WERI-Rb-1 (cell line): ENCODE data around the gene PPFIBP1.
"Not testable (repeated sequence)": the region's sequence is repeated elsewhere in the genome, so short reads cannot be mapped to it uniquely, and the experiment has no call there.

Experiments
- DNase-seq: peaks from one replicate; pipeline ENCODE4 v3.0.0-alpha.2; 2020
- H3K27ac ChIP-seq: fragments of 250-450 bp; sonication (Bioruptor Pico); 2 replicates; pipeline ENCODE4 v1.5.1; 2020; ENCODE audit warnings: mild to moderate bottlenecking, moderate library complexity
- H3K27me3 ChIP-seq: fragments of 250-450 bp; sonication (Bioruptor Pico); 2 replicates; pipeline ENCODE4 v1.5.1; 2021; ENCODE audit warnings: mild to moderate bottlenecking, low read depth, moderate library complexity; ENCODE audit not compliant: insufficient read depth, severe bottlenecking
- H3K36me3 ChIP-seq: fragments of 250-450 bp; sonication (Bioruptor Pico); 2 replicates; pipeline ENCODE4 v1.5.1; 2020; ENCODE audit warnings: mild to moderate bottlenecking, moderate library complexity
- H3K4me3 ChIP-seq: 2 replicates; pipeline ENCODE4 v1.5.1; 2011; ENCODE audit warnings: low read depth, mild to moderate bottlenecking, control low read depth, low read length
- H3K9me3 ChIP-seq: fragments of 250-450 bp; sonication (Bioruptor Pico); 2 replicates; pipeline ENCODE4 v1.5.1; 2021; ENCODE audit warnings: mild to moderate bottlenecking, moderate library complexity; ENCODE audit not compliant: severe bottlenecking
- CTCF ChIP-seq: IDR thresholded peaks from 2 replicates; pipeline ENCODE4 v1.5.1; 2011; ENCODE audit warnings: low read depth, mild to moderate bottlenecking, control low read depth, inconsistent platforms, low read length

The PPFIBP1 gene

GRCh38 chr12:27730097-27730588 lies 206.1 kb downstream of the PPFIBP1 start:
- DNase-seq = no peak
- no peak overlapping the region for H3K4me3 ChIP-seq
- H3K9me3 ChIP-seq = no peaks in the 10 kb centered on the region
- H3K27ac ChIP-seq = no peak overlapping the region
- no peak for TF ChIP-seq CTCF
- H3K36me3 ChIP-seq = peaks cover 17% of the 10 kb centered on the region
- H3K27me3 ChIP-seq = no peaks in the 10 kb centered on the region

- H3K27ac ChIP-seq = no peak overlapping the region
- H3K9me3 ChIP-seq = no peaks in the 10 kb centered on the region
- H3K36me3 ChIP-seq = peaks cover 11% of the 10 kb centered on the region
- 0 out of 2 replicates have a peak, but pooled peaks have one; percentile 7 for TF ChIP-seq CTCF
- no peaks in the 10 kb centered on the region for H3K27me3 ChIP-seq
- no peak overlapping the region for H3K4me3 ChIP-seq
- no peak for DNase-seq
Observed at GRCh38 chr12:27732281-27732680, 208.3 kb downstream of the PPFIBP1 start.

GRCh38 chr12:27733052-27733656 lies 209.1 kb downstream of the PPFIBP1 start:
- no peaks in the 10 kb centered on the region for H3K9me3 ChIP-seq
- no peaks in the 10 kb centered on the region for H3K27me3 ChIP-seq
- TF ChIP-seq CTCF = peak; percentile 66
- no peak overlapping the region for H3K4me3 ChIP-seq
- DNase-seq = no peak
- no peak overlapping the region for H3K27ac ChIP-seq
- peaks cover 12% of the 10 kb centered on the region for H3K36me3 ChIP-seq

GRCh38 chr12:27733791-27734190 lies 209.8 kb downstream of the PPFIBP1 start:
- DNase-seq = no peak
- no peak overlapping the region for H3K27ac ChIP-seq
- H3K9me3 ChIP-seq = no peaks in the 10 kb centered on the region
- peaks cover 12% of the 10 kb centered on the region for H3K36me3 ChIP-seq
- H3K4me3 ChIP-seq = no peak overlapping the region
- H3K27me3 ChIP-seq = no peaks in the 10 kb centered on the region
- TF ChIP-seq CTCF = no peak

GRCh38 chr12:27734321-27734720 lies 210.3 kb downstream of the PPFIBP1 start:
- peaks cover 17% of the 10 kb centered on the region for H3K36me3 ChIP-seq
- not testable (repeated sequence) for H3K27ac ChIP-seq, DNase-seq, H3K4me3 ChIP-seq, H3K9me3 ChIP-seq, H3K27me3 ChIP-seq

GRCh38 chr12:27743601-27744000 lies 219.6 kb downstream of the PPFIBP1 start:
- no peak overlapping the region for H3K27ac ChIP-seq
- no peak overlapping the region for H3K4me3 ChIP-seq
- no peak for DNase-seq
- H3K27me3 ChIP-seq = no peaks in the 10 kb centered on the region
- no peak for TF ChIP-seq CTCF
- H3K36me3 ChIP-seq = peaks cover 14% of the 10 kb centered on the region
- no peaks in the 10 kb centered on the region for H3K9me3 ChIP-seq
